CD4-positive, alpha-beta T cell (primary cell): ENCODE results near the gene DRAP1. TPM values are rescaled to one million over a fixed set of nuclear protein-coding genes. Genes with fewer than 3 reads are reported as not detected.

Source experiments
- ATAC-seq: fragments of 200-7000 bp; cut with Tn5 transposase; one replicate; pipeline ENCODE4 v1.10.0; 2022; ENCODE audit warnings: mild to moderate bottlenecking; ENCODE audit not compliant: poor library complexity
- CTCF ChIA-PET: fragments of 350-600 bp; sonication (Branson Sonifier 250); formaldehyde crosslinking; loops from one replicate; lab custom pipeline; 2021; ENCODE audit warnings: antibody characterized with exemption, inconsistent platforms; lab: Charles Lee
- POLR2A ChIA-PET: fragments of 350-600 bp; sonication (Branson Sonifier 250); formaldehyde crosslinking; loops from one replicate; lab custom pipeline; 2021; ENCODE audit warnings: antibody characterized with exemption, inconsistent platforms; lab: Charles Lee
- DNase-seq, 14 experiments: peaks; one replicate each; pipeline ENCODE4 v3.0.0-alpha.2; 2013 to 2020; ENCODE audit warnings: mixed read lengths in 2 of 14
- H3K27ac ChIP-seq, 2 donors: one replicate each; pipeline versions ENCODE4 v1.5.1 to v1.7.0; 2013; ENCODE audit warnings: low read length in 2 of 2, low read depth in 1 of 2, mild to moderate bottlenecking in 1 of 2
- H3K27me3 ChIP-seq, 2 experiments: 1 replicate in 1 of 2; 2 replicates in 1 of 2; pipeline versions ENCODE4 v1.6.1 to v1.7.0; 2013; ENCODE audit warnings: low read length in 2 of 2, control low read depth in 1 of 2, mild to moderate bottlenecking in 1 of 2, moderate library complexity in 1 of 2; ENCODE audit not compliant: insufficient read depth in 2 of 2, control insufficient read depth in 1 of 2
- H3K36me3 ChIP-seq: one replicate; pipeline ENCODE4 v1.6.1; 2013; ENCODE audit warnings: low read length, control low read depth; ENCODE audit not compliant: insufficient read depth
- H3K4me1 ChIP-seq: one replicate; pipeline ENCODE4 v1.6.1; 2013; ENCODE audit warnings: low read length, control low read depth; ENCODE audit not compliant: insufficient read depth
- H3K4me3 ChIP-seq: one replicate; pipeline ENCODE4 v1.5.1; 2013; ENCODE audit warnings: mild to moderate bottlenecking, low read length, moderate library complexity
- H3K9me3 ChIP-seq, 2 experiments: 1 replicate in 1 of 2; 2 replicates in 1 of 2; pipeline versions ENCODE4 v1.6.1 to v1.7.0; 2013; ENCODE audit warnings: low read length in 2 of 2, mild to moderate bottlenecking in 2 of 2, control low read depth in 1 of 2, moderate library complexity in 1 of 2; ENCODE audit not compliant: control insufficient read depth in 1 of 2, insufficient read depth in 1 of 2
- H3K27ac Mint-ChIP-seq: one replicate; pipeline ENCODE4 v1.8.0; 2020; ENCODE audit warnings: mixed read lengths
- H3K27me3 Mint-ChIP-seq: one replicate; pipeline ENCODE4 v1.8.0; 2021; ENCODE audit warnings: mixed read lengths
- H3K36me3 Mint-ChIP-seq: one replicate; pipeline ENCODE4 v1.8.0; 2021; ENCODE audit warnings: low read depth, mixed read lengths
- H3K4me1 Mint-ChIP-seq: one replicate; pipeline ENCODE4 v1.8.0; 2021; ENCODE audit warnings: low read depth, mixed read lengths
- H3K4me3 Mint-ChIP-seq: one replicate; pipeline ENCODE4 v1.8.0; 2020; ENCODE audit warnings: mild to moderate bottlenecking, mixed read lengths
- H3K9me3 Mint-ChIP-seq: one replicate; pipeline ENCODE4 v1.8.0; 2020; ENCODE audit warnings: mixed read lengths
- CTCF ChIP-seq: fragments of 200-600 bp; IDR thresholded peaks from one replicate; pipeline ENCODE4 v1.8.0; 2022; ENCODE audit warnings: antibody characterized with exemption, mild to moderate bottlenecking
- intact Hi-C, 2 experiments: fragments of 100-400 bp; cut with DNase I in 1 of 2; cut with micrococcal nuclease in 1 of 2; formaldehyde crosslinking; loops; one replicate each; pipeline versions ENCODE4 v1.15.1 to v1.9.0; 2023 to 2025; cut with DNase I, micrococcal nuclease
- total RNA-seq, 174 experiments: library from RNA in 2 of 174; stranded (reverse) in 2 of 174; gene quantifications; one replicate each; pipeline ENCODE4 v1.2.3 and lab custom pipeline; 2021 to 2026

DRAP1 gene
- total RNA-seq, 2 experiments from 2014 or later: 58.6 to 59.1 TPM

GRCh38 chr11:65915101-65915820 is 4.0 kb upstream of the DRAP1 start:
- intact Hi-C loops: loop anchor here in 1 of 2 experiments (5.0 kb wide), 1 partner anchor 137 kb away; the partner anchor contains the start of gene SF3B2
- POLR2A ChIA-PET: interaction anchor here (0.6 to 2.4 kb wide), 4 partner anchors 9 to 201 kb away, joined by 3 to 13 read pairs (median 3); partner anchors contain the start of genes CCDC85B and SART1

GRCh38 chr11:65915821-65916251 is 3.4 kb upstream of the DRAP1 start:
- Histone ChIP-seq H3K9me3 (no peaks in the 10 kb centered on the region), H3K27ac (no peak overlapping the region), H3K27me3 (no peaks in the 10 kb centered on the region), H3K4me1 (peaks cover 43% of the 10 kb centered on the region), H3K36me3 (peaks cover 21% of the 10 kb centered on the region), H3K4me3 (no peak overlapping the region)
- H3K27ac Mint-ChIP-seq: peak overlapping the region; percentile 82
- no peak overlapping the region for H3K4me3 Mint-ChIP-seq
- H3K27me3 Mint-ChIP-seq: no peaks in the 10 kb centered on the region
- H3K4me1 Mint-ChIP-seq: peaks cover 32% of the 10 kb centered on the region
- POLR2A ChIA-PET: interaction anchor here (0.6 to 2.4 kb wide), 3 partner anchors 25 to 200 kb away, joined by 3 to 13 read pairs (median 3); partner anchors contain the start of genes CCDC85B and SART1
- CTCF ChIA-PET: interaction anchor here (0.8 kb wide), 1 partner anchor 25 kb away, joined by 3 read pairs; the partner anchor contains the start of gene CCDC85B
- no peak for TF ChIP-seq CTCF
- ATAC-seq (no peak), DNase-seq (peak in 3 of 14 experiments; percentile 33 to 73 (median 63))
- H3K9me3 Mint-ChIP-seq: no peaks in the 10 kb centered on the region
- intact Hi-C loops: loop anchor here in 1 of 2 experiments (5.0 kb wide), 1 partner anchor 136 kb away; the partner anchor contains the start of gene SF3B2
- peaks cover 27% of the 10 kb centered on the region for H3K36me3 Mint-ChIP-seq

More at GRCh38 chr11:65915101-65915820, 4.0 kb upstream of the DRAP1 start:
- no peaks in the 10 kb centered on the region for H3K9me3 ChIP-seq
- Mint-ChIP-seq H3K27me3 (no peaks in the 10 kb centered on the region), H3K27ac (peak overlapping the region; percentile 75), H3K9me3 (no peaks in the 10 kb centered on the region), H3K4me1 (peaks cover 31% of the 10 kb centered on the region), H3K4me3 (peak overlapping the region; percentile 69), H3K36me3 (peaks cover 25% of the 10 kb centered on the region)
- no peak for TF ChIP-seq CTCF
- DNase-seq: no peak
- ATAC-seq: no peak
- H3K4me1 ChIP-seq: peaks cover 37% of the 10 kb centered on the region
- H3K4me3 ChIP-seq: no peak overlapping the region
- no peaks in the 10 kb centered on the region for H3K27me3 ChIP-seq
- H3K27ac ChIP-seq: no peak overlapping the region
- peaks cover 16% of the 10 kb centered on the region for H3K36me3 ChIP-seq
- CTCF ChIA-PET: interaction anchor here (0.8 kb wide), 1 partner anchor 24 kb away, joined by 3 read pairs; the partner anchor contains the start of gene CCDC85B

GRCh38 chr11:65916391-65916790 is 2.8 kb upstream of the DRAP1 start:
- Mint-ChIP-seq H3K27ac (peak overlapping the region; percentile 82), H3K4me1 (peaks cover 32% of the 10 kb centered on the region), H3K27me3 (no peaks in the 10 kb centered on the region), H3K4me3 (peak overlapping the region; percentile 94), H3K36me3 (peaks cover 27% of the 10 kb centered on the region), H3K9me3 (no peaks in the 10 kb centered on the region)
- DNase-seq: no peak
- Histone ChIP-seq H3K27ac (no peak overlapping the region), H3K9me3 (no peaks in the 10 kb centered on the region), H3K4me1 (peaks cover 48% of the 10 kb centered on the region), H3K27me3 (no peaks in the 10 kb centered on the region), H3K36me3 (peaks cover 23% of the 10 kb centered on the region), H3K4me3 (no peak overlapping the region)
- intact Hi-C loops: loop anchor here in 1 of 2 experiments (5.0 kb wide), 1 partner anchor 136 kb away; the partner anchor contains the start of gene SF3B2
- CTCF ChIA-PET: interaction anchor here (0.8 kb wide), 1 partner anchor 25 kb away, joined by 3 read pairs; the partner anchor contains the start of gene CCDC85B
- TF ChIP-seq CTCF: no peak
- ATAC-seq: no peak
- POLR2A ChIA-PET: interaction anchor here (2.4 kb wide), 1 partner anchor 26 kb away, joined by 13 read pairs; the partner anchor contains the start of gene CCDC85B
